HL-60 (cell line): ENCODE measurements around the gene ZNF768.

ENCODE experiments used
- POLR2AphosphoS5 ChIP-seq: IDR thresholded peaks from 2 replicates; pipeline ENCODE4 v1.6.1; 2012; ENCODE audit warnings: low read depth
- TF ChIP-seq, protein P1 (sequence below): IDR thresholded peaks from 2 replicates; pipeline ENCODE4 v1.6.1; 2012; ENCODE audit warnings: low read depth; ENCODE audit not compliant: insufficient replicate concordance
- TF ChIP-seq, protein P2 (sequence below): IDR thresholded peaks from one replicate; pipeline ENCODE4 v1.5.1; 2011; ENCODE audit warnings: low read length, control low read depth, inconsistent platforms; ENCODE audit not compliant: insufficient read depth

DNA sequence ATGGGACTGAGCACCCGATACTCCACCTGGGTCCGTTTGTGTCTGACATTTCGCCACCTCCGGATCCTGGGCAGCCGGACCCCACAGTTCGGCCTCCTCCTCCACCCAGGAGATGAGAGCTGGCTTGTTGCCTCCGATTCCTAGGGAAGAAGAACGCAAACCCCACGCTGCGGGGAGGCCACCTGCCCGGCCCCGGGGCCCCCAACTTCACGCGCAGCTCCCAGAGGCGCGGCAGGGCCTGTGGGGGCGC is 31.3 kb upstream of the ZNF768 start:
- TF ChIP-seq POLR2AphosphoS5 = no peak
- TF ChIP-seq, protein P1, sequence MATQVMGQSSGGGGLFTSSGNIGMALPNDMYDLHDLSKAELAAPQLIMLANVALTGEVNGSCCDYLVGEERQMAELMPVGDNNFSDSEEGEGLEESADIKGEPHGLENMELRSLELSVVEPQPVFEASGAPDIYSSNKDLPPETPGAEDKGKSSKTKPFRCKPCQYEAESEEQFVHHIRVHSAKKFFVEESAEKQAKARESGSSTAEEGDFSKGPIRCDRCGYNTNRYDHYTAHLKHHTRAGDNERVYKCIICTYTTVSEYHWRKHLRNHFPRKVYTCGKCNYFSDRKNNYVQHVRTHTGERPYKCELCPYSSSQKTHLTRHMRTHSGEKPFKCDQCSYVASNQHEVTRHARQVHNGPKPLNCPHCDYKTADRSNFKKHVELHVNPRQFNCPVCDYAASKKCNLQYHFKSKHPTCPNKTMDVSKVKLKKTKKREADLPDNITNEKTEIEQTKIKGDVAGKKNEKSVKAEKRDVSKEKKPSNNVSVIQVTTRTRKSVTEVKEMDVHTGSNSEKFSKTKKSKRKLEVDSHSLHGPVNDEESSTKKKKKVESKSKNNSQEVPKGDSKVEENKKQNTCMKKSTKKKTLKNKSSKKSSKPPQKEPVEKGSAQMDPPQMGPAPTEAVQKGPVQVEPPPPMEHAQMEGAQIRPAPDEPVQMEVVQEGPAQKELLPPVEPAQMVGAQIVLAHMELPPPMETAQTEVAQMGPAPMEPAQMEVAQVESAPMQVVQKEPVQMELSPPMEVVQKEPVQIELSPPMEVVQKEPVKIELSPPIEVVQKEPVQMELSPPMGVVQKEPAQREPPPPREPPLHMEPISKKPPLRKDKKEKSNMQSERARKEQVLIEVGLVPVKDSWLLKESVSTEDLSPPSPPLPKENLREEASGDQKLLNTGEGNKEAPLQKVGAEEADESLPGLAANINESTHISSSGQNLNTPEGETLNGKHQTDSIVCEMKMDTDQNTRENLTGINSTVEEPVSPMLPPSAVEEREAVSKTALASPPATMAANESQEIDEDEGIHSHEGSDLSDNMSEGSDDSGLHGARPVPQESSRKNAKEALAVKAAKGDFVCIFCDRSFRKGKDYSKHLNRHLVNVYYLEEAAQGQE = no peak
- TF ChIP-seq, protein P2, sequence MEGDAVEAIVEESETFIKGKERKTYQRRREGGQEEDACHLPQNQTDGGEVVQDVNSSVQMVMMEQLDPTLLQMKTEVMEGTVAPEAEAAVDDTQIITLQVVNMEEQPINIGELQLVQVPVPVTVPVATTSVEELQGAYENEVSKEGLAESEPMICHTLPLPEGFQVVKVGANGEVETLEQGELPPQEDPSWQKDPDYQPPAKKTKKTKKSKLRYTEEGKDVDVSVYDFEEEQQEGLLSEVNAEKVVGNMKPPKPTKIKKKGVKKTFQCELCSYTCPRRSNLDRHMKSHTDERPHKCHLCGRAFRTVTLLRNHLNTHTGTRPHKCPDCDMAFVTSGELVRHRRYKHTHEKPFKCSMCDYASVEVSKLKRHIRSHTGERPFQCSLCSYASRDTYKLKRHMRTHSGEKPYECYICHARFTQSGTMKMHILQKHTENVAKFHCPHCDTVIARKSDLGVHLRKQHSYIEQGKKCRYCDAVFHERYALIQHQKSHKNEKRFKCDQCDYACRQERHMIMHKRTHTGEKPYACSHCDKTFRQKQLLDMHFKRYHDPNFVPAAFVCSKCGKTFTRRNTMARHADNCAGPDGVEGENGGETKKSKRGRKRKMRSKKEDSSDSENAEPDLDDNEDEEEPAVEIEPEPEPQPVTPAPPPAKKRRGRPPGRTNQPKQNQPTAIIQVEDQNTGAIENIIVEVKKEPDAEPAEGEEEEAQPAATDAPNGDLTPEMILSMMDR = no peak
